HepG2 (cell line): ENCODE measurements around the gene NPHP4. TPM values are rescaled to one million over a fixed set of nuclear protein-coding genes. Genes with fewer than 3 reads are reported as not detected.
A peak's percentile ranks its signal among the peaks of the same experiment; 100 is the strongest.

ENCODE experiments used
- CREB1 ChIP-seq, 2 experiments: fragments of 450-650 bp in 1 of 2; IDR thresholded peaks; 2 replicates each; pipeline ENCODE4 v1.6.1; 2016 to 2017; ENCODE audit warnings: control low read depth in 1 of 2, mild to moderate bottlenecking in 1 of 2, missing compliant biosample characterization in 1 of 2, missing genetic modification characterization in 1 of 2
- ELF1 ChIP-seq: sonication (generic); formaldehyde crosslinking; IDR thresholded peaks from 2 replicates; pipeline ENCODE4 v1.4.0; 2020; ENCODE audit warnings: missing genetic modification reagents
- ESRRA ChIP-seq: sonication (generic); formaldehyde crosslinking; IDR thresholded peaks from 2 replicates; pipeline ENCODE4 v1.5.1; 2020; ENCODE audit warnings: mild to moderate bottlenecking, low read depth, missing genetic modification reagents
- FOXJ3 ChIP-seq: sonication (generic); formaldehyde crosslinking; IDR thresholded peaks from 2 replicates; pipeline ENCODE4 v1.4.0; 2020; ENCODE audit warnings: missing genetic modification reagents, mild to moderate bottlenecking, borderline replicate concordance
- HDAC1 ChIP-seq: sonication (generic); formaldehyde crosslinking; IDR thresholded peaks from 2 replicates; pipeline ENCODE4 v1.5.1; 2020; ENCODE audit warnings: mild to moderate bottlenecking, missing genetic modification reagents
- HOMEZ ChIP-seq: IDR thresholded peaks from 2 replicates; pipeline ENCODE4 v1.6.1; 2016; ENCODE audit warnings: low read depth
- HOXD1 ChIP-seq: sonication (generic); formaldehyde crosslinking; IDR thresholded peaks from 2 replicates; pipeline ENCODE4 v1.5.0; 2020; ENCODE audit warnings: missing genetic modification reagents
- KDM6A ChIP-seq: IDR thresholded peaks from 2 replicates; pipeline ENCODE4 v1.6.1; 2016; ENCODE audit warnings: low read depth
- KMT2B ChIP-seq: IDR thresholded peaks from 2 replicates; pipeline ENCODE4 v1.6.1; 2016; ENCODE audit warnings: missing genetic modification reagents, missing compliant biosample characterization
- LCORL ChIP-seq, 2 experiments: fragments of 450-650 bp in 1 of 2; sonication (generic) in 1 of 2; formaldehyde crosslinking in 1 of 2; IDR thresholded peaks; 2 replicates each; pipeline versions ENCODE4 v1.5.0 to v1.6.1; 2017 to 2020; ENCODE audit warnings: antibody characterized with exemption in 1 of 2, missing genetic modification reagents in 1 of 2
- MIER3 ChIP-seq: IDR thresholded peaks from 2 replicates; pipeline ENCODE4 v1.6.1; 2016; ENCODE audit warnings: missing compliant biosample characterization, borderline replicate concordance
- PRPF4 ChIP-seq: fragments of 200-400 bp; formaldehyde crosslinking; IDR thresholded peaks from 2 replicates; pipeline ENCODE4 v1.6.1; 2016; ENCODE audit warnings: low read length, low read depth; ENCODE audit not compliant: poor library complexity, severe bottlenecking
- RXRB ChIP-seq: IDR thresholded peaks from 2 replicates; pipeline ENCODE4 v1.6.1; 2016; ENCODE audit warnings: borderline replicate concordance, missing genetic modification reagents, missing compliant biosample characterization
- TP53 ChIP-seq: sonication (generic); formaldehyde crosslinking; conservative IDR thresholded peaks from 2 replicates; pipeline ENCODE4 v1.4.0; 2020; ENCODE audit warnings: missing genetic modification reagents
- ZBTB34 ChIP-seq: sonication (generic); formaldehyde crosslinking; IDR thresholded peaks from 2 replicates; pipeline ENCODE4 v1.8.0; 2022; ENCODE audit warnings: mild to moderate bottlenecking, missing genetic modification reagents
- ZNF12 ChIP-seq: sonication (generic); formaldehyde crosslinking; IDR thresholded peaks from 2 replicates; pipeline ENCODE4 v1.5.0; 2020; ENCODE audit warnings: missing genetic modification reagents
- polyA plus RNA-seq, 8 experiments: library from polyadenylated mRNA; depleted of rRNA in 3 of 8; stranded (reverse) in 7 of 8; unstranded in 1 of 8; fragments of >200 nt; fragmentation: Illumina TruSeq in 4 of 8; extraction: Trizol in 4 of 8; gene quantifications; 2 replicates each; pipeline versions ENCODE4 v1.2.1 to v1.2.3, GENCODE V29; 2011 to 2016; ENCODE audit warnings: low read depth in 4 of 8, missing spikeins in 1 of 8, mixed read lengths in 1 of 8; ENCODE audit not compliant: insufficient read depth in 1 of 8
- total RNA-seq, 5 experiments: library from RNA; depleted of rRNA; stranded (reverse); fragments of >200 nt; fragmentation: Illumina TruSeq; extraction: Trizol; gene quantifications; 2 replicates each; pipeline ENCODE4 v1.2.3, GENCODE V29; 2016; ENCODE audit warnings: low read depth in 1 of 5
- TF ChIP-seq, protein P1 (sequence below): sonication (generic); formaldehyde crosslinking; IDR thresholded peaks from 2 replicates; pipeline ENCODE4 v1.4.0; 2020; ENCODE audit warnings: mild to moderate bottlenecking, missing genetic modification reagents
- TF ChIP-seq, protein P2 (sequence below): sonication (generic); formaldehyde crosslinking; IDR thresholded peaks from 2 replicates; pipeline ENCODE4 v1.8.0; 2023; ENCODE audit warnings: mild to moderate bottlenecking, missing genetic modification reagents

The NPHP4 gene
- total and polyA plus RNA-seq, 2 of the 13 experiments (the other 11 are each of a cell fraction or from before 2014, with no cell fraction given): 4.4 to 6.8 TPM

DNA sequence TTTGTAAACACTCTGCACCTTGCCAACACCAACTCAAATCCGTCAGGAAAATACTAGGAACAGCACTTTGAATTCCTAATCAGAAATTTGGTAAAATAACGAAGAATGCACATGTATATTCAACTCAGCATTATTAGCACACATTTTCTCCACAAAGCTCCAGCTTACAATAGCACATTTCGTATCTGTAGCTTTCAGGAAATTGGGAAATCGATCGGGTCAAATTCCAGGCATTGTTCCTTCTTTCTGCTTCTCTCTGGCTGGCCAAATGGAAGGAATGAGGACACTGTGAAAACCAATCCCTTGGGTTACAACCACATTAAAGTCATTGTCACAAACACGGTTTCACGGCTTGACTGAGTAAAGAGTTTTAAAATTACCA is 58.6 kb downstream of the NPHP4 start (continued):
- peak; percentile 84; the same call in 1 of the 2 replicates for TF ChIP-seq HOMEZ (CRISPR knock-in tag)
- TF ChIP-seq HOXD1 (CRISPR knock-in tag): no peak
- peak; percentile 39; the same call in 1 of the 2 replicates for TF ChIP-seq MIER3 (CRISPR knock-in tag)
- peak; percentile 15; the same call in 1 of the 2 replicates for TF ChIP-seq FOXJ3
- 0 out of 2 replicates have a peak, but pooled peaks have one; percentile 22 for TF ChIP-seq ELF1 (CRISPR knock-in tag)
- no peak for TF ChIP-seq TP53 (CRISPR knock-in tag)
- TF ChIP-seq LCORL (IDR thresholded peaks at IDR 0.05): peak; percentile 80
- TF ChIP-seq LCORL (CRISPR knock-in tag; IDR thresholded peaks at IDR 0.05): peak; percentile 89
- peak; percentile 40; the same call in 1 of the 2 replicates for TF ChIP-seq KMT2B
- TF ChIP-seq ZNF12 (CRISPR knock-in tag): 0 out of 2 replicates have a peak, but pooled peaks have one; percentile 21
- TF ChIP-seq CREB1 (IDR thresholded peaks at IDR 0.05): no peak
- TF ChIP-seq CREB1 (CRISPR knock-in tag; IDR thresholded peaks at IDR 0.05): peak; percentile 58; the same call in 1 of the 2 replicates
- TF ChIP-seq PRPF4: no peak
- peak; percentile 84 for TF ChIP-seq KDM6A (CRISPR knock-in tag)
- TF ChIP-seq ESRRA: no peak
- TF ChIP-seq HDAC1 (CRISPR knock-in tag): peak; percentile 71
- TF ChIP-seq, protein P1, sequence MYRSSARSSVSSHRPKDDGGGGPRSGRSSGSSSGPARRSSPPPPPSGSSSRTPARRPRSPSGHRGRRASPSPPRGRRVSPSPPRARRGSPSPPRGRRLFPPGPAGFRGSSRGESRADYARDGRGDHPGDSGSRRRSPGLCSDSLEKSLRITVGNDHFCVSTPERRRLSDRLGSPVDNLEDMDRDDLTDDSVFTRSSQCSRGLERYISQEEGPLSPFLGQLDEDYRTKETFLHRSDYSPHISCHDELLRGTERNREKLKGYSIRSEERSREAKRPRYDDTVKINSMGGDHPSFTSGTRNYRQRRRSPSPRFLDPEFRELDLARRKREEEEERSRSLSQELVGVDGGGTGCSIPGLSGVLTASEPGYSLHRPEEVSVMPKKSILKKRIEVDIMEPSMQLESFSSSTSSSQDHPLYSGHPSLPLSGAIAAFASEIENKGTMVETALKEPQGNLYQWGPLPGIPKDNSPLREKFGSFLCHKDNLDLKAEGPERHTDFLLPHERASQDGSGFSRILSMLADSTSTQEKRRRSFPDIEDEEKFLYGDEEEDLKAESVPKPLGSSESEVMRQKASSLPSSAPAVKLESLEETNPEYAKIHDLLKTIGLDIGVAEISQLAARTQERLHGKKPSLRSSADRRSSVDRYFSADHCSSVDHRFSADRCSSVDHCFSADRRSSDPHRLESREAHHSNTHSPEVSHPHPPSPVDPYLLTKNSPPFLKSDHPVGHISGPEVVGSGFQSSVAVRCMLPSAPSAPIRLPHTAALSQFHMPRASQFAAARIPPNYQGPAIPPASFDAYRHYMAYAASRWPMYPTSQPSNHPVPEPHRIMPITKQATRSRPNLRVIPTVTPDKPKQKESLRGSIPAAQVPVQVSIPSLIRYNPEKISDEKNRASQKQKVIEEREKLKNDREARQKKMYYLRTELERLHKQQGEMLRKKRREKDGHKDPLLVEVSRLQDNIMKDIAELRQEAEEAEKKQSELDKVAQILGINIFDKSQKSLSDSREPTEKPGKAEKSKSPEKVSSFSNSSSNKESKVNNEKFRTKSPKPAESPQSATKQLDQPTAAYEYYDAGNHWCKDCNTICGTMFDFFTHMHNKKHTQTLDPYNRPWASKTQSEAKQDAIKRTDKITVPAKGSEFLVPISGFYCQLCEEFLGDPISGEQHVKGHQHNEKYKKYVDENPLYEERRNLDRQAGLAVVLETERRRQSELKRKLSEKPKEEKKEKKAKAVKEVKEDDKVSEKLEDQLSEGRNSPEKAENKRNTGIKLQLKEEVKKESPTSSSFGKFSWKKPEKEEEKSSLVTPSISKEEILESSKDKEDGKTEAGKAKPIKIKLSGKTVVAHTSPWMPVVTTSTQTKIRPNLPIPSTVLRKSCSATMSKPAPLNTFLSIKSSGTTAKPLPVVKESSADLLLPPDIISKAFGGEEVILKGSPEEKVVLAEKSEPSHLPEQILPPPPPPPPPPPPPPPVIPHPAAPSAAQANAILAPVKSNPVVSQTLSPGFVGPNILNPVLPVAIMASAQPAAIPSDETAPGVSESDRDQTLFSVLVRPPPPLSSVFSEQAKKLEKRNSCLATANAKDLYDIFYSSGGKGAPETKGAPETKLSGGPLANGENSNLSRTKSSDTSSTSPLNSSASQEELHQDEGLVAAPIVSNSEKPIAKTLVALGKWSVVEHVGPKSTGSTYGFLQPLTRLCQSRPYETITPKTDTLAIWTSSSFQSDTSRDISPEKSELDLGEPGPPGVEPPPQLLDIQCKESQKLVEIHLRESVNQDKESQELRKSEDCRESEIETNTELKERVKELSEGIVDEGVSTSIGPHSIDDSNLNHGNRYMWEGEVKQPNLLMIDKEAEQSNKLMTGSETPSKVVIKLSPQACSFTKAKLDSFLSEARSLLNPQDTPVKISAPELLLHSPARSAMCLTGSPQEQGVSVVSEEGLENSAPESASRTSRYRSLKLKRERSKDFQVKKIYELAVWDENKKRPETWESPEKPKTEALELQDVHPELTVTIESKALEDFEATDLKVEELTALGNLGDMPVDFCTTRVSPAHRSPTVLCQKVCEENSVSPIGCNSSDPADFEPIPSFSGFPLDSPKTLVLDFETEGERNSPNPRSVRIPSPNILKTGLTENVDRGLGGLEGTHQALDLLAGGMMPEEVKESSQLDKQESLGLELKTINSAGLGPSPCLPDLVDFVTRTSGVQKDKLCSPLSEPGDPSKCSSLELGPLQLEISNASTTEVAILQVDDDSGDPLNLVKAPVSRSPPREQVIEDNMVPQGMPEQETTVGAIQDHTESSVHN (CRISPR knock-in tag): no peak
- no peak for TF ChIP-seq ZBTB34 (CRISPR knock-in tag)
- TF ChIP-seq, protein P2, sequence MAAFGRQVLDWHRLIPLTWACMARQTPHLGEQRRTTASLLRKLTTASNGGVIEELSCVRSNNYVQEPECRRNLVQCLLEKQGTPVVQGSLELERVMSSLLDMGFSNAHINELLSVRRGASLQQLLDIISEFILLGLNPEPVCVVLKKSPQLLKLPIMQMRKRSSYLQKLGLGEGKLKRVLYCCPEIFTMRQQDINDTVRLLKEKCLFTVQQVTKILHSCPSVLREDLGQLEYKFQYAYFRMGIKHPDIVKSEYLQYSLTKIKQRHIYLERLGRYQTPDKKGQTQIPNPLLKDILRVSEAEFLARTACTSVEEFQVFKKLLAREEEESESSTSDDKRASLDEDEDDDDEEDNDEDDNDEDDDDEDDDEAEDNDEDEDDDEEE (CRISPR knock-in tag): no peak
- TF ChIP-seq RXRB (CRISPR knock-in tag): peak; percentile 55; the same call in 1 of the 2 replicates
